PFSK-1 (cell line): ENCODE results near the gene BNC2.

Experiments
- FOXP2 ChIP-seq: optimal IDR thresholded peaks from 2 replicates; pipeline ENCODE3; 2011; ENCODE audit warnings: borderline replicate concordance, control low read depth, inconsistent platforms; ENCODE audit not compliant: insufficient read depth; ENCODE audit errors: extremely low read length, extremely low read depth
- POLR2AphosphoS5 ChIP-seq: IDR thresholded peaks from 2 replicates; pipeline ENCODE4 v1.6.1; 2012; ENCODE audit warnings: low read depth, mild to moderate bottlenecking, control low read depth, low read length, moderate library complexity
- SIN3A ChIP-seq: IDR thresholded peaks from 2 replicates; pipeline ENCODE4 v1.6.1; 2012; ENCODE audit warnings: mild to moderate bottlenecking, low read length, moderate library complexity, borderline replicate concordance; ENCODE audit not compliant: insufficient read depth
- TAF1 ChIP-seq: IDR thresholded peaks from 2 replicates; pipeline ENCODE4 v1.6.1; 2012; ENCODE audit warnings: low read length, control low read depth, borderline replicate concordance; ENCODE audit not compliant: insufficient read depth
- TF ChIP-seq, protein P1 (sequence below), 2 experiments: IDR thresholded peaks; 2 replicates each; pipeline versions ENCODE4 v1.6.1 to v1.8.0; 2011 to 2012; ENCODE audit warnings: low read depth in 2 of 2, low read length in 2 of 2, control low read depth in 1 of 2, inconsistent platforms in 1 of 2, mild to moderate bottlenecking in 1 of 2, moderate library complexity in 1 of 2; ENCODE audit not compliant: insufficient read depth in 1 of 2

BNC2 gene

GRCh38 chr9:16652582-16652981 lies 217.9 kb downstream of the BNC2 start:
- TF ChIP-seq POLR2AphosphoS5: no peak
- TF ChIP-seq, protein P1, sequence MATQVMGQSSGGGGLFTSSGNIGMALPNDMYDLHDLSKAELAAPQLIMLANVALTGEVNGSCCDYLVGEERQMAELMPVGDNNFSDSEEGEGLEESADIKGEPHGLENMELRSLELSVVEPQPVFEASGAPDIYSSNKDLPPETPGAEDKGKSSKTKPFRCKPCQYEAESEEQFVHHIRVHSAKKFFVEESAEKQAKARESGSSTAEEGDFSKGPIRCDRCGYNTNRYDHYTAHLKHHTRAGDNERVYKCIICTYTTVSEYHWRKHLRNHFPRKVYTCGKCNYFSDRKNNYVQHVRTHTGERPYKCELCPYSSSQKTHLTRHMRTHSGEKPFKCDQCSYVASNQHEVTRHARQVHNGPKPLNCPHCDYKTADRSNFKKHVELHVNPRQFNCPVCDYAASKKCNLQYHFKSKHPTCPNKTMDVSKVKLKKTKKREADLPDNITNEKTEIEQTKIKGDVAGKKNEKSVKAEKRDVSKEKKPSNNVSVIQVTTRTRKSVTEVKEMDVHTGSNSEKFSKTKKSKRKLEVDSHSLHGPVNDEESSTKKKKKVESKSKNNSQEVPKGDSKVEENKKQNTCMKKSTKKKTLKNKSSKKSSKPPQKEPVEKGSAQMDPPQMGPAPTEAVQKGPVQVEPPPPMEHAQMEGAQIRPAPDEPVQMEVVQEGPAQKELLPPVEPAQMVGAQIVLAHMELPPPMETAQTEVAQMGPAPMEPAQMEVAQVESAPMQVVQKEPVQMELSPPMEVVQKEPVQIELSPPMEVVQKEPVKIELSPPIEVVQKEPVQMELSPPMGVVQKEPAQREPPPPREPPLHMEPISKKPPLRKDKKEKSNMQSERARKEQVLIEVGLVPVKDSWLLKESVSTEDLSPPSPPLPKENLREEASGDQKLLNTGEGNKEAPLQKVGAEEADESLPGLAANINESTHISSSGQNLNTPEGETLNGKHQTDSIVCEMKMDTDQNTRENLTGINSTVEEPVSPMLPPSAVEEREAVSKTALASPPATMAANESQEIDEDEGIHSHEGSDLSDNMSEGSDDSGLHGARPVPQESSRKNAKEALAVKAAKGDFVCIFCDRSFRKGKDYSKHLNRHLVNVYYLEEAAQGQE (IDR thresholded peaks at IDR 0.05; ENCODE audit: insufficient read depth in 1 of 2, low read depth in 2 of 2, low read length in 2 of 2): no peak
- TF ChIP-seq SIN3A: no peak
- no peak for TF ChIP-seq FOXP2
- no peak for TF ChIP-seq TAF1

GRCh38 chr9:16651446-16651964 lies 219.0 kb downstream of the BNC2 start:
- TF ChIP-seq, protein P1 (IDR thresholded peaks at IDR 0.05; ENCODE audit: insufficient read depth in 1 of 2, low read depth in 2 of 2, low read length in 2 of 2): no peak
- TF ChIP-seq FOXP2 (no peak), SIN3A (no peak), POLR2AphosphoS5 (no peak), TAF1 (no peak)

GRCh38 chr9:16645970-16646369 lies 224.5 kb downstream of the BNC2 start:
- TF ChIP-seq POLR2AphosphoS5 (no peak), TAF1 (no peak), FOXP2 (no peak), SIN3A (no peak)
- TF ChIP-seq, protein P1 (IDR thresholded peaks at IDR 0.05; ENCODE audit: insufficient read depth in 1 of 2, low read depth in 2 of 2, low read length in 2 of 2): no peak

GRCh38 chr9:16642421-16643109 lies 227.9 kb downstream of the BNC2 start:
- TF ChIP-seq, protein P1 (IDR thresholded peaks at IDR 0.05; ENCODE audit: insufficient read depth in 1 of 2, low read depth in 2 of 2, low read length in 2 of 2): no peak
- TF ChIP-seq TAF1 (no peak), FOXP2 (no peak), POLR2AphosphoS5 (no peak), SIN3A (no peak)

- TF ChIP-seq TAF1 (no peak), FOXP2 (no peak), SIN3A (no peak), POLR2AphosphoS5 (no peak)
- TF ChIP-seq, protein P1 (IDR thresholded peaks at IDR 0.05; ENCODE audit: insufficient read depth in 1 of 2, low read depth in 2 of 2, low read length in 2 of 2): no peak
Observed at GRCh38 chr9:16640649-16641048, 229.8 kb downstream of the BNC2 start.
